Measurements from ENCODE around the gene PAQR5. TPM values are rescaled to one million over a fixed set of nuclear protein-coding genes. Genes with fewer than 3 reads are reported as not detected.
"Not testable (repeated sequence)": the region's sequence is repeated elsewhere in the genome, so short reads cannot be mapped to it uniquely, and the experiment has no call there.

PAQR5 gene
- total RNA-seq, 1 donor from 2014 or later: 0.53 TPM

DNA sequence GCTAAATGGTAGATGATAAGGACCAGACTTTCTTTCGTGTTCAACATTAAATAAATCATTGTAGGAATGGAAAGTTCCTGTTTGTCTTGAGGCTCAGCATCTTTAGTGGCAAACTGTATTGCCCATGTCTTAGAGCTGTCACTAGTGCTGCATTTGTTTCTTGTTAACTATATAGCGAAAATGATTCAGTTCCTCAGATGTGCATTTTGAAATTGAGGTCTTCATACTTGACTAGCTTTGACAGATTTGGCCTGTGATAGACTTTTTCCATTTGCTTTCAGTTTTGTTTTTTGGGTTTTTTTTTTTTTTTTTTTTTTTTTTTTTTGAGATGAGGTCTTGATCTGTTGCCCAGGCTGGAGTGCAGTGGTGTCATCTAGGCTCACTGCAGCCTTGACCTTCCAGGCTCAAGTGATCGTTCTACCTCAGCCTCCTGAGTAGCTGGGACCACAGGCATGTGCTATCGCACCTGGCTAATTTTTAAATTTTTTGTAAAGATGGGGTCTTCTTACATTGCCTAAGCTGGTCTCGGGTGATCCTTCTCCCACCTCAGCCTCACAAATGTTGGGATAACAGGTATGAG is 144.4 kb downstream of the PAQR5 start:
- H3K36me3 ChIP-seq (ENCODE audit: control insufficient read depth, insufficient read depth, low read length): peaks cover 2% of the 10 kb centered on the region
- FAIRE-seq: no peak

DNA sequence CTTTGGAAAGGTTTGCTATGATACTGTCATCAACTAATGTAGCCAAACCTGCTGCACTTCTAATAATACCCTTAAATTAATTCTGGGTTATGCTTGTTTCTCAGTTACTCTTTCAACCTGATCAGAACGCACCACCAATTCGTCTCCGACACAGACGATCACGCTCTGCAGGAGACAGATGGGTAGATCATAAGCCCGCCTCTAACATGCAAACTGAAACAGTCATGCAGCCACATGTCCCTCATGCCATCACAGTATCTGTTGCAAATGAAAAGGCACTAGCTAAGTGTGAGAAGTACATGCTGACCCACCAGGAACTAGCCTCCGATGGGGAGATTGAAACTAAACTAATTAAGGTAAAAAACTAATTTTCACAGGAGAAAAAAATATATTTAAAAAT is 146.0 kb downstream of the PAQR5 start:
- DNase-seq (ENCODE audit: low read depth) (no peak), FAIRE-seq (no peak)
- Histone ChIP-seq H3K4me3 (ENCODE audit: low read depth, low read length) (no peak overlapping the region), H3K36me3 (ENCODE audit: control insufficient read depth, insufficient read depth, low read length) (peaks cover 2% of the 10 kb centered on the region), H3K27me3 (ENCODE audit: control insufficient read depth, insufficient read depth, low read length) (no peaks in the 10 kb centered on the region)
- TF ChIP-seq, protein P1, sequence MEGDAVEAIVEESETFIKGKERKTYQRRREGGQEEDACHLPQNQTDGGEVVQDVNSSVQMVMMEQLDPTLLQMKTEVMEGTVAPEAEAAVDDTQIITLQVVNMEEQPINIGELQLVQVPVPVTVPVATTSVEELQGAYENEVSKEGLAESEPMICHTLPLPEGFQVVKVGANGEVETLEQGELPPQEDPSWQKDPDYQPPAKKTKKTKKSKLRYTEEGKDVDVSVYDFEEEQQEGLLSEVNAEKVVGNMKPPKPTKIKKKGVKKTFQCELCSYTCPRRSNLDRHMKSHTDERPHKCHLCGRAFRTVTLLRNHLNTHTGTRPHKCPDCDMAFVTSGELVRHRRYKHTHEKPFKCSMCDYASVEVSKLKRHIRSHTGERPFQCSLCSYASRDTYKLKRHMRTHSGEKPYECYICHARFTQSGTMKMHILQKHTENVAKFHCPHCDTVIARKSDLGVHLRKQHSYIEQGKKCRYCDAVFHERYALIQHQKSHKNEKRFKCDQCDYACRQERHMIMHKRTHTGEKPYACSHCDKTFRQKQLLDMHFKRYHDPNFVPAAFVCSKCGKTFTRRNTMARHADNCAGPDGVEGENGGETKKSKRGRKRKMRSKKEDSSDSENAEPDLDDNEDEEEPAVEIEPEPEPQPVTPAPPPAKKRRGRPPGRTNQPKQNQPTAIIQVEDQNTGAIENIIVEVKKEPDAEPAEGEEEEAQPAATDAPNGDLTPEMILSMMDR (IDR thresholded peaks at IDR 0.05; ENCODE audit: insufficient read depth, low read length, severe bottlenecking): no peak

More for the DNA sequence above, 144.4 kb downstream of the PAQR5 start:
- Histone ChIP-seq H3K4me3 (ENCODE audit: low read depth, low read length) (no peak overlapping the region), H3K27me3 (ENCODE audit: control insufficient read depth, insufficient read depth, low read length) (no peaks in the 10 kb centered on the region)
- TF ChIP-seq, protein P1 (IDR thresholded peaks at IDR 0.05; ENCODE audit: insufficient read depth, low read length, severe bottlenecking): no peak
- DNase-seq (ENCODE audit: low read depth): no peak

DNA sequence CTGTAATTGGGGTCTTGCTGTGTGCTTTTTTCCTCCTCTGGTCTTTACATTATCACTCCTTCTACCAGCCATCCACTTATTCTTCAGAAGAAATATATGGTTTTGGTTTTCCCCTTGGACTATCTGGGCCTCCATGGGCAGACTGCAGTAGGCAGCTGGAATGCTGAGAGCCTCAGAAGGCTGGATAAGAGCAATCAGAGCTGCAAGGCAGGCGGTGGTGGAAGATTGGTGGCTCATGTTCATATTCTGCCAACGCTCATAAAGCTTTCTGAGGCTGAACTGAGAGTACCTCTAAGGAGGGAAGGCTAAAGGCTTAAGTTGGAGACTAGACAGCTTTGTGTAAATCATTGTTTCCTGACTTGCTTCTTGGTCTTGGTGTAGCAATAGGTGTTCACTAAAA is 148.2 kb downstream of the PAQR5 start:
- DNase-seq (ENCODE audit: low read depth) (no peak), FAIRE-seq (no peak)
- Histone ChIP-seq H3K27me3 (ENCODE audit: control insufficient read depth, insufficient read depth, low read length) (no peaks in the 10 kb centered on the region), H3K36me3 (ENCODE audit: control insufficient read depth, insufficient read depth, low read length) (no peaks in the 10 kb centered on the region), H3K4me3 (ENCODE audit: low read depth, low read length) (no peak overlapping the region)
- TF ChIP-seq, protein P1 (IDR thresholded peaks at IDR 0.05; ENCODE audit: insufficient read depth, low read length, severe bottlenecking): no peak

DNA sequence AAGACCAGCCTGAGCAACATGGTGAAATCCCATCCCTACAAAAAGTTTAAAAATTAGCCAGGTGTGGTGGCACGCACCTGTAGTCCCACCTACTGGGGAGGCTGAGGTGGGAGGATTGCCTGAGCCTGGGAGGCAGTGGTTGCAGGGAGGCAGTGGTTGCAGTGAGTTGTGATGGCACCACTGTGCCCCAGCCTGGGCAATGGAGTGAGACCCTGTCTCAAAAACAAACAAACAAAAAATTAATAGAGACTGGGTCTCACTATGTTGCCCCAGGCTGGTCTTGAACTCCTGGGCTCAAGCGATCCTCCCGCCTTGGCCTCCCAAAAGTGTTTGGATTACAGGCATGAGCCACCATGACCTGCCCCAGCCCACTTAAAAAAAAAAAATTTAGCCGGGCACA is 151.5 kb downstream of the PAQR5 start:
- DNase-seq (ENCODE audit: low read depth); H3K27me3 ChIP-seq (ENCODE audit: control insufficient read depth, insufficient read depth, low read length); FAIRE-seq; H3K4me3 ChIP-seq (ENCODE audit: low read depth, low read length); H3K36me3 ChIP-seq (ENCODE audit: control insufficient read depth, insufficient read depth, low read length): not testable (repeated sequence)

DNA sequence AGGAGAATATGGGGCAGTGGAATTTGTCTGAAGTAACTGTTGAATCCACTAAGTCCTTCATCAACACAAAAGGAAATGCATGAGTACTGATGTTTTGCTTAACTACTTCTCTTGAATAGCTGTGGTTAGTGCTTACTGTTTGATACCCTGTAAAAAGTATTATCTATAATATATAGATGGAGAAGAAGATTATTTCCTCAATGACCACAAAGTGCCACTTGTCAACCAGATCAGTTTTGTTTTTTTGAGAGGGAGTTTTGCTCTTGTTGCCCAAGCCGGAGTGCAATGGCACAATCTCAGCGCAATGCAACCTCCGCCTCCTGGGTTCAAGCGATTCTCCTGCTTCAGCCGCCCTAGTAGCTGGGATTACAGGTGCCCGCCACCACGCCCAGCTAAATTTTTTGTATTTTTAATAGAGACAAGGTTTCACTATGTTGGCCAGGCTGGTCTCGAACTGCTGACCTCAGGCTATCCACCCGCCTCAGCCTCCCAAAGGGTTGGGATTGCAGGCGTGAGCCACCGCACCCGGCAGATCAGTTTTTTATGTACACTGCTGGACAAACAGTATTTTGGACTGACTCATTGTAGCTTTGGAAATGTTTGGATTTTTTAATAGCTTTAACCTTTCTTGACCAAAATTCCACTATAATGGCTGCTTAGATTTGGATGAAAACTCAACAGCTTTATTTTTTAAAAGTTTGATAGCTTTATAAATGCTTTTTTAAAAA is 152.4 kb downstream of the PAQR5 start:
- FAIRE-seq: no peak

More for the DNA sequence above, 152.4 kb downstream of the PAQR5 start:
- Histone ChIP-seq H3K36me3 (ENCODE audit: control insufficient read depth, insufficient read depth, low read length) (peaks cover 5% of the 10 kb centered on the region), H3K4me3 (ENCODE audit: low read depth, low read length) (no peak overlapping the region), H3K27me3 (ENCODE audit: control insufficient read depth, insufficient read depth, low read length) (no peaks in the 10 kb centered on the region)
- no peak for DNase-seq (ENCODE audit: low read depth)
- TF ChIP-seq, protein P1 (IDR thresholded peaks at IDR 0.05; ENCODE audit: insufficient read depth, low read length, severe bottlenecking): no peak

Measured in bronchial epithelial cell (primary cell).